ENCODE results near the gene CARMIL1. TPM values are rescaled to one million over a fixed set of nuclear protein-coding genes. Genes with fewer than 3 reads are reported as not detected.
A peak's percentile ranks its signal among the peaks of the same experiment; 100 is the strongest.

CARMIL1 gene
- total RNA-seq, 1 donor from 2014 or later: 37.6 TPM

GRCh38 chr6:25499615-25500235 lies 220.6 kb downstream of the CARMIL1 start:
- Histone ChIP-seq H3K4me1 (no peaks in the 10 kb centered on the region), H3K36me3 (no peaks in the 10 kb centered on the region), H3K27ac (no peak overlapping the region), H3K4me3 (no peak overlapping the region), H3K9me3 (no peaks in the 10 kb centered on the region), H3K27me3 (no peaks in the 10 kb centered on the region)
- DNase-seq (no peak), ATAC-seq (peak; percentile 66)
- intact Hi-C loops (cut with DNase I): no loop called here
- TF ChIP-seq CTCF (IDR thresholded peaks at IDR 0.05): no peak

- no peak for ATAC-seq
- Histone ChIP-seq H3K36me3 (no peaks in the 10 kb centered on the region), H3K27me3 (no peaks in the 10 kb centered on the region), H3K27ac (no peak overlapping the region), H3K4me3 (no peak overlapping the region), H3K4me1 (no peaks in the 10 kb centered on the region), H3K9me3 (no peaks in the 10 kb centered on the region)
- TF ChIP-seq CTCF (IDR thresholded peaks at IDR 0.05): no peak
- intact Hi-C loops (cut with DNase I): no loop called here
- no peak for DNase-seq
Observed at GRCh38 chr6:25503686-25504085, 224.5 kb downstream of the CARMIL1 start.

- intact Hi-C loops (cut with DNase I): no loop called here
- no peak for TF ChIP-seq CTCF (IDR thresholded peaks at IDR 0.05)
- no peak for DNase-seq
- H3K9me3 ChIP-seq: no peaks in the 10 kb centered on the region
- H3K27me3 ChIP-seq: no peaks in the 10 kb centered on the region
- H3K4me1 ChIP-seq: no peaks in the 10 kb centered on the region
- H3K4me3 ChIP-seq: no peak overlapping the region
- no peak for ATAC-seq
- H3K36me3 ChIP-seq: no peaks in the 10 kb centered on the region
- no peak overlapping the region for H3K27ac ChIP-seq
Observed at GRCh38 chr6:25504661-25505060, 225.5 kb downstream of the CARMIL1 start.

- no peaks in the 10 kb centered on the region for H3K9me3 ChIP-seq
- no peaks in the 10 kb centered on the region for H3K27me3 ChIP-seq
- ATAC-seq: no peak
- intact Hi-C loops (cut with DNase I): no loop called here
- no peak for TF ChIP-seq CTCF (IDR thresholded peaks at IDR 0.05)
- DNase-seq: no peak
- H3K27ac ChIP-seq: no peak overlapping the region
- H3K4me1 ChIP-seq: no peaks in the 10 kb centered on the region
- H3K4me3 ChIP-seq: no peak overlapping the region
- H3K36me3 ChIP-seq: no peaks in the 10 kb centered on the region
Observed at GRCh38 chr6:25506020-25506419, 226.8 kb downstream of the CARMIL1 start.

GRCh38 chr6:25508051-25508450 lies 228.9 kb downstream of the CARMIL1 start:
- no peak for DNase-seq
- no peaks in the 10 kb centered on the region for H3K9me3 ChIP-seq

More at GRCh38 chr6:25508051-25508450, 228.9 kb downstream of the CARMIL1 start:
- Histone ChIP-seq H3K4me3 (no peak overlapping the region), H3K27me3 (no peaks in the 10 kb centered on the region), H3K27ac (no peak overlapping the region), H3K36me3 (no peaks in the 10 kb centered on the region), H3K4me1 (no peaks in the 10 kb centered on the region)
- TF ChIP-seq CTCF (IDR thresholded peaks at IDR 0.05): no peak
- intact Hi-C loops (cut with DNase I): no loop called here
- no peak for ATAC-seq

Measured in upper lobe of right lung (tissue), 1 donor.